Measurements from ENCODE around the gene KRT36.

The KRT36 gene

GRCh38 chr17:41452281-41452680 is 37.4 kb downstream of the KRT36 start:
- no peaks in the 10 kb centered on the region for H3K4me1 ChIP-seq (ENCODE audit: low read length)
- TF ChIP-seq CTCF (IDR thresholded peaks at IDR 0.05; ENCODE audit: low read length) (no peak), EZH2 (optimal IDR thresholded peaks at IDR 0.05; ENCODE audit: low read depth, low read length) (no peak), EZH2phosphoT487 (IDR thresholded peaks at IDR 0.05; ENCODE audit: low read length) (no peak)
- no peaks in the 10 kb centered on the region for H3K79me2 ChIP-seq (ENCODE audit: low read length)
- no peak overlapping the region for H3K4me2 ChIP-seq (ENCODE audit: low read depth, low read length)
- no peaks in the 10 kb centered on the region for H3K27me3 ChIP-seq (replicated peaks; ENCODE audit: insufficient read depth, low read length)
- no peaks in the 10 kb centered on the region for H3K36me3 ChIP-seq (replicated peaks; ENCODE audit: insufficient read depth, low read length)
- H3K9me2 ChIP-seq (replicated peaks; ENCODE audit: insufficient read depth, low read length) = no peaks in the 10 kb centered on the region
- no peaks in the 10 kb centered on the region for H3K9me3 ChIP-seq (replicated peaks; ENCODE audit: insufficient read depth, low read length)
- H3F3A ChIP-seq (ENCODE audit: insufficient read depth, low read length) = no peaks in the 10 kb centered on the region
- H2AFZ ChIP-seq (ENCODE audit: low read length) = no peak overlapping the region
- H3K27ac ChIP-seq (ENCODE audit: low read length) = no peak overlapping the region
- no peak overlapping the region for H3K9ac ChIP-seq (ENCODE audit: low read length)
- no peak overlapping the region for H3K4me3 ChIP-seq (ENCODE audit: low read length)
- DNase-seq = no peak
- no peaks in the 10 kb centered on the region for H4K20me1 ChIP-seq (ENCODE audit: insufficient read depth, low read length)

GRCh38 chr17:41451154-41451728 is 38.5 kb downstream of the KRT36 start:
- Histone ChIP-seq H3K4me2 (ENCODE audit: low read depth, low read length) (no peak overlapping the region), H4K20me1 (ENCODE audit: insufficient read depth, low read length) (no peaks in the 10 kb centered on the region), H3K27ac (ENCODE audit: low read length) (no peak overlapping the region), H3K79me2 (ENCODE audit: low read length) (no peaks in the 10 kb centered on the region), H3K27me3 (replicated peaks; ENCODE audit: insufficient read depth, low read length) (no peaks in the 10 kb centered on the region), H3K9ac (ENCODE audit: low read length) (no peak overlapping the region), H3K4me3 (ENCODE audit: low read length) (no peak overlapping the region), H3K9me3 (replicated peaks; ENCODE audit: insufficient read depth, low read length) (no peaks in the 10 kb centered on the region), H3K36me3 (replicated peaks; ENCODE audit: insufficient read depth, low read length) (no peaks in the 10 kb centered on the region), H3K9me2 (replicated peaks; ENCODE audit: insufficient read depth, low read length) (no peaks in the 10 kb centered on the region), H3K4me1 (ENCODE audit: low read length) (no peaks in the 10 kb centered on the region), H3F3A (ENCODE audit: insufficient read depth, low read length) (no peaks in the 10 kb centered on the region), H2AFZ (ENCODE audit: low read length) (no peak overlapping the region)
- TF ChIP-seq EZH2 (optimal IDR thresholded peaks at IDR 0.05; ENCODE audit: low read depth, low read length) (no peak), EZH2phosphoT487 (IDR thresholded peaks at IDR 0.05; ENCODE audit: low read length) (no peak), CTCF (IDR thresholded peaks at IDR 0.05; ENCODE audit: low read length) (no peak)
- DNase-seq = no peak

- Histone ChIP-seq H3K4me3 (ENCODE audit: low read length) (no peak overlapping the region), H3F3A (ENCODE audit: insufficient read depth, low read length) (no peaks in the 10 kb centered on the region), H3K36me3 (replicated peaks; ENCODE audit: insufficient read depth, low read length) (no peaks in the 10 kb centered on the region), H3K27ac (ENCODE audit: low read length) (no peak overlapping the region), H3K9me2 (replicated peaks; ENCODE audit: insufficient read depth, low read length) (no peaks in the 10 kb centered on the region), H3K9ac (ENCODE audit: low read length) (no peak overlapping the region), H3K79me2 (ENCODE audit: low read length) (no peaks in the 10 kb centered on the region), H3K4me2 (ENCODE audit: low read depth, low read length) (no peak overlapping the region), H3K27me3 (replicated peaks; ENCODE audit: insufficient read depth, low read length) (no peaks in the 10 kb centered on the region), H3K9me3 (replicated peaks; ENCODE audit: insufficient read depth, low read length) (no peaks in the 10 kb centered on the region), H3K4me1 (ENCODE audit: low read length) (no peaks in the 10 kb centered on the region), H4K20me1 (ENCODE audit: insufficient read depth, low read length) (no peaks in the 10 kb centered on the region), H2AFZ (ENCODE audit: low read length) (no peak overlapping the region)
- no peak for TF ChIP-seq EZH2phosphoT487 (IDR thresholded peaks at IDR 0.05; ENCODE audit: low read length)
- TF ChIP-seq CTCF (IDR thresholded peaks at IDR 0.05; ENCODE audit: low read length) = no peak
- TF ChIP-seq EZH2 (optimal IDR thresholded peaks at IDR 0.05; ENCODE audit: low read depth, low read length) = no peak
- DNase-seq = no peak
Observed at GRCh38 chr17:41449008-41449407, 40.7 kb downstream of the KRT36 start.
